Dermis blood vessel endothelial cell (primary cell): ENCODE results near the gene RANBP3. TPM values are rescaled to one million over a fixed set of nuclear protein-coding genes. Genes with fewer than 3 reads are reported as not detected.

Experiments used
- DNase-seq: peaks from one replicate; pipeline ENCODE4 v3.0.0; 2010
- total RNA-seq: library from RNA; depleted of rRNA; stranded (reverse); fragments of >200 nt; gene quantifications from 2 replicates; pipeline ENCODE4 v1.2.3, GENCODE V29; 2014

RANBP3 gene
- total RNA-seq, 1 donor from 2014 or later: 39.0 TPM

GRCh38 chr19:5921516-5922160 is 56.3 kb downstream of the RANBP3 start:
- no peak for DNase-seq

- no peak for DNase-seq
Observed at GRCh38 chr19:5918463-5919079, 59.4 kb downstream of the RANBP3 start.

GRCh38 chr19:5917431-5918107 is 60.4 kb downstream of the RANBP3 start:
- no peak for DNase-seq

- DNase-seq: no peak
Observed at GRCh38 chr19:5916181-5916708, 61.7 kb downstream of the RANBP3 start.

GRCh38 chr19:5915782-5916165 is 62.2 kb downstream of the RANBP3 start:
- DNase-seq: no peak

- DNase-seq: no peak
Observed at GRCh38 chr19:5914946-5915781, 62.8 kb downstream of the RANBP3 start.

GRCh38 chr19:5914358-5914774 is 63.6 kb downstream of the RANBP3 start:
- no peak for DNase-seq

GRCh38 chr19:5913739-5914357 is 64.1 kb downstream of the RANBP3 start, which contains the start of gene CAPS:
Gene CAPS (plus strand): TSS chr19:5914254. CDS start chr19:5914407, 153 bp downstream.
- no peak for DNase-seq

- no peak for DNase-seq
Observed at GRCh38 chr19:5911366-5911765, 66.6 kb downstream of the RANBP3 start.

- DNase-seq: no peak
Observed at GRCh38 chr19:5910638-5910907, 67.4 kb downstream of the RANBP3 start.

GRCh38 chr19:5908773-5909442 is 69.0 kb downstream of the RANBP3 start:
- DNase-seq: no peak

- DNase-seq: peak; percentile 46
Observed at GRCh38 chr19:5907241-5907640, 70.7 kb downstream of the RANBP3 start.

- DNase-seq: no peak
Observed at GRCh38 chr19:5905114-5905778, 72.7 kb downstream of the RANBP3 start.

GRCh38 chr19:5904352-5905113 is 73.4 kb downstream of the RANBP3 start, which contains the start of gene VMAC:
Gene VMAC (plus strand): TSS chr19:5904872. CDS start chr19:5904891, 19 bp downstream.
- peak; percentile 100 for DNase-seq

GRCh38 chr19:5903624-5904351 is 74.2 kb downstream of the RANBP3 start, which contains the start of gene NDUFA11:
Gene NDUFA11 (minus strand): TSS chr19:5903790. CDS start chr19:5903708, 82 bp downstream.
- peak; percentile 97 for DNase-seq

GRCh38 chr19:5903056-5903623 is 74.8 kb downstream of the RANBP3 start:
- peak; percentile 38 for DNase-seq

- no peak for DNase-seq
Observed at GRCh38 chr19:5900976-5901375, 77.0 kb downstream of the RANBP3 start.

GRCh38 chr19:5899728-5900526 is 78.0 kb downstream of the RANBP3 start:
- DNase-seq: no peak
